Measurements from ENCODE around the gene TRMT44.

Gene TRMT44

DNA sequence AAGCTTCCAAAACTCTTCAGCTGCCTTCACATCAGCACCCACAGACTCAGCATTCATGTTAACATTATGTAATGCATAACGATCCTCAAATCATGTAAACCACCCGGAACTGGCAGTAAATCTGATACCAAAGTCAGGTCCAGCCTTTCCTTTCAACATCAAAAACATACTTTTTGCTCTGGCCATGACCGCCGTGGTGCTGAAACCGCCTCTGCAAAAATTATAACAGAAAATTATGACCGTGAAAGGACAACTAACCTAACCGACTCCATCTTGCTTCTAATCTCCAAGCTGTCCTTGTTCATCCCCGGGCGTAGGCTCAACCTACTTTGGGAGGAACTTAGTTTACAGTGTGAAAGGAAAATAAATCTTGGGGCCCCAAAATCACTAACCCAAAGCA lies 51.6 kb downstream of the TRMT44 start:
- TF ChIP-seq, protein P1, sequence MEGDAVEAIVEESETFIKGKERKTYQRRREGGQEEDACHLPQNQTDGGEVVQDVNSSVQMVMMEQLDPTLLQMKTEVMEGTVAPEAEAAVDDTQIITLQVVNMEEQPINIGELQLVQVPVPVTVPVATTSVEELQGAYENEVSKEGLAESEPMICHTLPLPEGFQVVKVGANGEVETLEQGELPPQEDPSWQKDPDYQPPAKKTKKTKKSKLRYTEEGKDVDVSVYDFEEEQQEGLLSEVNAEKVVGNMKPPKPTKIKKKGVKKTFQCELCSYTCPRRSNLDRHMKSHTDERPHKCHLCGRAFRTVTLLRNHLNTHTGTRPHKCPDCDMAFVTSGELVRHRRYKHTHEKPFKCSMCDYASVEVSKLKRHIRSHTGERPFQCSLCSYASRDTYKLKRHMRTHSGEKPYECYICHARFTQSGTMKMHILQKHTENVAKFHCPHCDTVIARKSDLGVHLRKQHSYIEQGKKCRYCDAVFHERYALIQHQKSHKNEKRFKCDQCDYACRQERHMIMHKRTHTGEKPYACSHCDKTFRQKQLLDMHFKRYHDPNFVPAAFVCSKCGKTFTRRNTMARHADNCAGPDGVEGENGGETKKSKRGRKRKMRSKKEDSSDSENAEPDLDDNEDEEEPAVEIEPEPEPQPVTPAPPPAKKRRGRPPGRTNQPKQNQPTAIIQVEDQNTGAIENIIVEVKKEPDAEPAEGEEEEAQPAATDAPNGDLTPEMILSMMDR (IDR thresholded peaks at IDR 0.05; ENCODE audit: control extremely low read depth, extremely low read depth, low read depth, missing control alignments), result no peak
- ChIA-PET CTCF (interaction anchor here (1.4 to 2.0 kb wide), 2 partner anchors 10 to 20 kb away, joined by 3 to 4 read pairs; no protein-coding TSS in a partner anchor), POLR2A (no interaction called here)
- DNase-seq (ENCODE audit: extremely low spot score), result no peak

DNA sequence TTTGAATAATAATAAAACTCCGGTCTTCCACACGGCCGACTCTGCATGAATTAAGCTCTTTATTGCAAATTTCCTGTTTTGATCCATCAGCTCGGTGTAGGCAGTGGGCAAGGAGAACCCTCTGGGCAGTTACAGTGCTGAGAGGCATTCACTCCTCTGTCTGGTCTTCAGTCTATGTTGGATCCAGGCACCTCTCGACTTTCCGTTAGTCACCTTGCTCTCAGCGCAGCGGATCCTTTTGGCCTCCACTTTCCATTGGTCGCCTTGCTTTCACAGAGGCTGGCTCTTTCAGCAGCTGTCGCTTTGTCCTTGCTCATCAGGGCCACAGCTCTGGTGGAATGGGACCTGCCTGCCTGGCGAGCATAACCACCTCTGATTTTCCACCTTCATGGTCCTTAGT lies 52.9 kb downstream of the TRMT44 start:
- TF ChIP-seq, protein P1 (IDR thresholded peaks at IDR 0.05; ENCODE audit: control extremely low read depth, extremely low read depth, low read depth, missing control alignments), result no peak
- ChIA-PET CTCF (interaction anchor here (0.8 to 3.9 kb wide), 4 partner anchors 9 to 58 kb away, joined by 3 to 12 read pairs (median 4); no protein-coding TSS in a partner anchor), POLR2A (no interaction called here)
- no peak for DNase-seq (ENCODE audit: extremely low spot score)

DNA sequence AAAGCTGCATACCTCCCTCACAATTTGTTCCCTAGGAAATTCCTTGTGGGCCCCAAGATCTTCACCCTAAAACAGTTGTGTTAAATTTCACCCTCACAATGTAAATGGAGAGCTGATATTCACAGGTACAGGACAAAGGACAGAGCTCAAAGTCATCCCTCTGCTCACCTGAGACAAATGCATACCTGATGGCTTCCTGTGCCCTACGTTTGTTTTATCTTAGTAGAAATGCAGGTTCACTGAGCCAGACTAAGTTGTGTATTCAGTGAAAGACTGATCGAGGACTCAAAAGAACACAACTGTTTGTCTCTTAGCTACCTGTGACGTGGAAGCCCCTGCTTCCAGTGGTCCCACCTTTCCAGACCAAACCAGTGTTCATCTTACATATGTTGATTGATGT lies 53.6 kb downstream of the TRMT44 start:
- TF ChIP-seq, protein P1 (IDR thresholded peaks at IDR 0.05; ENCODE audit: control extremely low read depth, extremely low read depth, low read depth, missing control alignments), result no peak
- ChIA-PET CTCF (interaction anchor here (0.8 to 3.9 kb wide), 4 partner anchors 8 to 58 kb away, joined by 3 to 12 read pairs (median 4); no protein-coding TSS in a partner anchor), POLR2A (interaction anchor here (0.5 kb wide), 1 partner anchor 25 kb away, joined by 3 read pairs; no protein-coding TSS in a partner anchor)
- no peak for DNase-seq (ENCODE audit: extremely low spot score)

DNA sequence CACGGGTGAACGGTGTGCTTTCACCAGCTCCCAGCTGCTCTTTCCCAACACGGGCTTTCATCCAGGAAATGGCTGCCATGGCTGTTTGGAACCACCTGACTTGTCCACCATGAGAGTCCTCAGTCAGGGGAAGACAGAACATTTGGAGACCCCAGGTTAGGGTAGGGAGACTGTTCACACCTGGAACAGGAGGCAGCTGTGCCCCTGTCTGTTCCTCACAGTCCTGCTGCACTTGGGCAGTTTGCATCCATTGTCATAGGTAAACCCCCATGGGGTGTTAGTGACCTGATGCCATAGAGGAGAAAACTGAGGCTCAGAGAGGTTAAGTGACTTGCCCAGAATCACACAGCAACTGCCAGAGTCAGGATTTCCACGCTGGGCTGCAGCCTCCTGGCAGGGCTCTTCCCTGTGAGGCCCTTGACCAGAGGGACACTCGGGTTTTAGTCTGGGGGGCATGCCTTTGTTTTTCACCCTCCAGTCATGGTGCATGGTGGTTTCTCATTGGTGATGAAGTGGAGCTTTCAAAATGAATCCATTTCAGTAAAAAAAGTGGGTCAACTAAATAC lies 54.5 kb downstream of the TRMT44 start:
- no peak for DNase-seq (ENCODE audit: extremely low spot score)
- TF ChIP-seq, protein P1 (IDR thresholded peaks at IDR 0.05; ENCODE audit: control extremely low read depth, extremely low read depth, low read depth, missing control alignments), result no peak
- CTCF ChIA-PET, result interaction anchor here (1.2 to 3.9 kb wide), 2 partner anchors 14 to 27 kb away, joined by 3 to 12 read pairs; no protein-coding TSS in a partner anchor
- POLR2A ChIA-PET, result no interaction called here

DNA sequence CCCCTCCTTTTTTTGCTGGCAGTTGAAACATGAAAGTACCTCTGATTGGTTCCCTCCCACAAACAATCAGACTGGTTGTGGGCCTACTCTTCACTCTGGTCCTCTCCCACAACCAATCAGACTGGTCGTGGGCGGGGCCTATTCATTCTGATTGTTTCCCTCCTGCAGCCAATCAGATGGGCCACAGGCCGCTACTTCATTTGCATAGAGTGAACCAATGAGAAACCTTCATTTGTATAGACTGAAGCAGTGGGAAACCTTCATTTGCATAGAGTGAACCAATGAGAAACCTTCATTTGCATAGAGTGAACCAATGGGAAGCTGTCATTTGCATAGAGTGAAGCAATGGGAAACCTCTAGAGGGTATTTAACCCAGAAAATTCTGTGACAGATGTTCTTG lies 55.2 kb downstream of the TRMT44 start:
- CTCF ChIA-PET, result interaction anchor here (3.9 kb wide), 1 partner anchor 27 kb away, joined by 12 read pairs; no protein-coding TSS in a partner anchor
- TF ChIP-seq, protein P1 (IDR thresholded peaks at IDR 0.05; ENCODE audit: control extremely low read depth, extremely low read depth, low read depth, missing control alignments), result no peak
- no peak for DNase-seq (ENCODE audit: extremely low spot score)
- POLR2A ChIA-PET, result no interaction called here

DNA sequence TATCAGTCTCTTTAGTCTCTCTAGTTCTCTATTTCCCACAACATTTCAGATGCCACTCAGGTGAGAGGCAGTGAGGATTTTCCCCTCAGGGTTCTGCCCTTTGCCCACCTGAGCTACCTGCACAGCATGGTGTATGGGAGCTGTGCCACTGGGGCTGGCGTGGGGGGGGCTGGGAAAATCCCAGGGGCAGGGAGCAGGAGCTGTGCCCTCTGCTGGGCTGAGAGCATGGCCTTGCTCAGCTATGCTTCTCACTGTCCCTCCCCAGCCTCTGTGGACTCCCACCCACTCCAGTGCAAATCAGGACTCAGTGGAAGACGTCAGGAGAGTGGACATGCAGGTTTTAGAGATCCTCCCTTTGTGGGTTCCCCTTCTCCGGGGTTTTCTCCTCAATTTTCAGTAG lies 57.2 kb downstream of the TRMT44 start:
- TF ChIP-seq, protein P1 (IDR thresholded peaks at IDR 0.05; ENCODE audit: control extremely low read depth, extremely low read depth, low read depth, missing control alignments), result no peak
- ChIA-PET POLR2A (no interaction called here), CTCF (interaction anchor here (1.3 kb wide), 1 partner anchor 103 kb away, joined by 3 read pairs; no protein-coding TSS in a partner anchor)

More for the DNA sequence above, 57.2 kb downstream of the TRMT44 start:
- no peak for DNase-seq (ENCODE audit: extremely low spot score)

Measured in GM10248 (cell line).